NCI-H128 (cell line): ENCODE results near the gene AIP.

ENCODE experiments used
- DNase-seq: peaks from one replicate; lab custom pipeline; 2025; ENCODE audit not compliant: unreplicated experiment; lab: John Stamatoyannopoulos, UW

The AIP gene

GRCh38 chr11:67492801-67493547, 10.1 kb downstream of the AIP start:
- DNase-seq: no peak

GRCh38 chr11:67493548-67494370, 10.9 kb downstream of the AIP start:
- no peak for DNase-seq

DNA sequence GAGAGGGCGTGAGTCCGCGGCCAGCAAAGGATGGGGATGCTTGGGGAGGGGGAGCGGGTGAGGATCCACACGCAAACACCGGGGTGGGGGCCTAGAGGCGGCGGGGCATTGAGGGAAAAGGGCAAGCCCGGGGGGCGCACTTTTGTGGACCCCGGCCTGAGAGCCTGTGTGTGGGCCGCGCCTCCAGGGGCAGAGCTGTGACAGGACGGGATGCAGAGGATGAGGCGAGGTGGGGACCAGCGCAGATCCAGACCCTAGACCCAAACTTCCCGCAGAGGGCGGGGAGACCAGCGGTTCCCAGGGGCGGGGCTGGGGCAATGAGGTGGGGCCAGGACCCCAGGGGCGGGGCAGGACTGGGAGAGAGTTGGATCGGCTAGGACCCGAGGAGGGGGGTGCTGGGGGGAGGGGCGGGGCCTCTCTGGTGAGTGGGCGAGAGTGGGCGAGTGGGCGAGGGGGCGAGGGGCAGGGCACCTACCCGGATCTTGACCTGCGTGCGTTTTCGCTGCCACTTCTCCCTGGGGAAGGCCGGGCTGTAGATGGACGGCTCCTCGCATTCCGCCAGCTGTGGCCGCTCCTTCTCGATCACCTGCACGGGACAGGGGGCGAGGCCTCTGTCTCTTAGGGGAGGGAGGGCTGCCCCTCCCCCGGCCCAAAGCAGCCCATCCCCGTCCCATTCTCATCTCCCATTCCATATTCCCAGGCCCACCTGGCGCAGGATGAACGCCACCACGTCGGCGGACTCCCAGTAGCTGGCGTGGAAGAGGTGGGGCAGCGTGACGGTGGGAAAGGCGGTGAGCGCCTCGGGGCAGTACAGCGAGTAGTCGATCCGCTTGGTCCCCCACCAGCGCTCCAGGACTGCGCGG, 11.8 kb downstream of the AIP start:
- no peak for DNase-seq

- no peak for DNase-seq
Measured at GRCh38 chr11:67495234-67496005, 12.6 kb downstream of the AIP start.

GRCh38 chr11:67496113-67496512, 13.3 kb downstream of the AIP start:
- no peak for DNase-seq

- DNase-seq: no peak
Measured at GRCh38 chr11:67497656-67498291, 14.9 kb downstream of the AIP start.

DNA sequence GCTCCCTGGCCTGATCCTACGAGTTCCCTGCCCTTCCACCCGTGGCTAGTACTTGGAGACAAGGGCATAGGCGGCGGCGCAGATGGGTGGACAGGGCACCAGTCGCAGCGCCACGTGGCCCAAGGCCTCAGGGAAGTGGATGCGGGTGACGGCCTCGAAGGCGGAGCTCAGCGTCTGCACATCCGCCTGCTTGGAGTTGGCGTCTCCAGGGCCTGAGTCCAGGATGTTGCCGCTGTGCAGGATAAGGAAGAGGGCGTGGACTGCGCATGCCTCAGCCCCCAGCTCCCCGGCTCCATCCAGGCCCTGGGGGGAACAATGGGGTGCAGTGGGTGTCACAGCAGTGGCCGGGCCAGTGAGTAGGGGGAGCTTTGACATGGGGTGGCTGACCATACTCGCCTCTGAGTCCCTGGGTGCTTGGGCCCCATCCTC, 15.7 kb downstream of the AIP start:
- DNase-seq: no peak

- no peak for DNase-seq
Measured at GRCh38 chr11:67499808-67500483, 17.1 kb downstream of the AIP start.

DNA sequence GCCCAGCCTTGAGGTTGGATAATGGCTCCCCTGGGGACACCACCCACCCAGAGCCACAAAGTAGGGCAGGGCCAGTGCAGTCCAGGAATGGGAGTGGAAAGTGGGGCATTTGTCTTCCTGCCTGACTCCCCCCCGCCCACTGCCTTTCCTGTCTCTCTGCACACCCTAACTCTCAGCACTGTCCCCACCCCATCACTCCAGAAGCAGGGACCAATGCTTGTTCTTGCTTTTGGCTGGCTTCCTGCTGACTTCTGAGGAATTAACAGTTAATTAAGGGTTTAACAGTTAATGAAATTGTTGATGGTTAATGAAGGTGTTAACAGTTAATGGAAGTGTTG, 17.6 kb downstream of the AIP start:
- no peak for DNase-seq

GRCh38 chr11:67500831-67501715, 18.2 kb downstream of the AIP start:
- no peak for DNase-seq

- DNase-seq: no peak
Measured at GRCh38 chr11:67501854-67502253, 19.0 kb downstream of the AIP start.

- no peak for DNase-seq
Measured at GRCh38 chr11:67502328-67502979, 19.6 kb downstream of the AIP start.

DNA sequence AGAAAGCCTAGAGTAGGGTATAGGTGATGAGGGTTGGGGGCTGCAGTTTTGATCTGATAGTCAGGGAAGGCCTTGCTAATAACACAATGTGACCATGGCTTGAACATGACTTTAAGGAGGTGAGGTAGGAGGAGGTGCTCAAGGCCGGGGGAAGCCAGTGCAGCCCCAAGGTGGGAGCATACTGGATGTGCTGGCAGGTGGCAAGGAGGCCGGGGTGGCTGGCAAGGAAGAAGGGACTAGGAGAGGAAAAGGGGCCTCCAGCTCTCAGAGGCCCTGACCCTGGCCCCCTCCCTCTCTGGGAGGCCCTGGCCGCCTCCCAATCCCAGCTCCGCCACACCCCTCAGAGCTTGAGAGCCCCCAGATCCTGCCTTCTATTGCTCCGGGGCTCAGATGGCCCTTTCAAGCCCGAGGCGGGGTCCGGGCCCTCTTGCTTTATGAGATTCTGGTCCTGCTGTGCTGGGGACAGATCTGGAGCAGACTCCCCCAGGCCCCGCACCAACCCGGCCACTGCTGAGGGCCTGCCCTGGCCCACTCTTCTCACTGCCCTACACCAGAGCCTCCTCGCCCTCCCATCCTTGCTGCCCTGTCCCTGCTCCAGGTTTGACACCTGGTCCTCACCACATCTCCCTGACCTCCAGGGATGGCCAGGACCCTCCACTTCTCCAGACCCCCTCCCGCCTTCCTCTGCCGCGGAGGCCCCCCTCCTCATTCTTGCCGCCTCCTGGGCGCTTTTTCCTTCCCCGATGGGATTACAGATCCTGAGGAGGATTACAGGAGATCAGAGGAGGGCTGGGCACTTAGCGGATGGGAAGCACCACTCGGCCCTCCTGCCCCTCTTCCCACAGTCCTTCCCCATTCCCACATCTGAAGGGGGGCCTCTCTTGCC, 20.5 kb downstream of the AIP start:
- no peak for DNase-seq

GRCh38 chr11:67504005-67504949, 21.5 kb downstream of the AIP start:
- no peak for DNase-seq

GRCh38 chr11:67504950-67505581, 22.2 kb downstream of the AIP start, which contains the start of gene PITPNM1:
Gene PITPNM1, minus strand, starts transcription at chr11:67505363. Its CDS starts 1,183 bp downstream, at chr11:67504180.
- DNase-seq: peak; percentile 9
